HepG2 (cell line): ENCODE data around the gene SENP7.

Experiments used
- MED8 ChIP-seq: sonication (generic); formaldehyde crosslinking; IDR thresholded peaks from 2 replicates; pipeline ENCODE4 v1.8.1; 2023; ENCODE audit warnings: mild to moderate bottlenecking, missing genetic modification reagents; ENCODE audit not compliant: insufficient replicate concordance
- SP2 ChIP-seq: sonication (generic); formaldehyde crosslinking; IDR thresholded peaks from 2 replicates; pipeline ENCODE4 v1.5.1; 2020; ENCODE audit warnings: mild to moderate bottlenecking, missing genetic modification reagents
- SUZ12 ChIP-seq: fragments of 150-350 bp; IDR thresholded peaks from 2 replicates; pipeline ENCODE4 v1.6.1; 2014; ENCODE audit warnings: low read depth, low read length
- ZSCAN22 ChIP-seq: sonication (generic); formaldehyde crosslinking; IDR thresholded peaks from 2 replicates; pipeline ENCODE4 v1.4.0; 2020; ENCODE audit warnings: mild to moderate bottlenecking, missing genetic modification reagents
- TF ChIP-seq, protein P1 (sequence below): sonication (generic); formaldehyde crosslinking; IDR thresholded peaks from 2 replicates; pipeline ENCODE4 v1.5.0; 2020; ENCODE audit warnings: mild to moderate bottlenecking, missing genetic modification reagents, moderate library complexity

DNA sequence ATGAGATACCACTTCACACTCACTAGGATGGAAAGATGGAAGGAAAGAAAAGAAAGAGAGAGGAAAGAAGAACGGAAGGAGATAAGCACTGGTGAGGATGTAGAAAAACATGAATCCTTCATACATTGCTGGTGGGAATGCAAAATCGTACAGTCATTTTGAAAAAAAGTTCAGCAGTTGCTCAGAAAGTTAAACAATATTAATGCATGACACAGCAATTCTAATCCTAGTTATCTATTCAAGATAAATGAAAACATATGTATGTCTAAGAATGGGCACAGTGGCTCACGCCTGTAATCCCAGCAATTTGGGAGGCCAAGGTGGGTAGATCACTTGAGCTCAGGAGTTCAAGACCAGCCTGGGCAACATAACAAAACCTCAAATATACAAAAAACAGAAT, 59.1 kb downstream of the SENP7 start:
- TF ChIP-seq ZSCAN22 (CRISPR knock-in tag): no peak
- no peak for TF ChIP-seq MED8 (CRISPR knock-in tag)
- TF ChIP-seq SUZ12: no peak
- no peak for TF ChIP-seq SP2 (CRISPR knock-in tag)
- TF ChIP-seq, protein P1, sequence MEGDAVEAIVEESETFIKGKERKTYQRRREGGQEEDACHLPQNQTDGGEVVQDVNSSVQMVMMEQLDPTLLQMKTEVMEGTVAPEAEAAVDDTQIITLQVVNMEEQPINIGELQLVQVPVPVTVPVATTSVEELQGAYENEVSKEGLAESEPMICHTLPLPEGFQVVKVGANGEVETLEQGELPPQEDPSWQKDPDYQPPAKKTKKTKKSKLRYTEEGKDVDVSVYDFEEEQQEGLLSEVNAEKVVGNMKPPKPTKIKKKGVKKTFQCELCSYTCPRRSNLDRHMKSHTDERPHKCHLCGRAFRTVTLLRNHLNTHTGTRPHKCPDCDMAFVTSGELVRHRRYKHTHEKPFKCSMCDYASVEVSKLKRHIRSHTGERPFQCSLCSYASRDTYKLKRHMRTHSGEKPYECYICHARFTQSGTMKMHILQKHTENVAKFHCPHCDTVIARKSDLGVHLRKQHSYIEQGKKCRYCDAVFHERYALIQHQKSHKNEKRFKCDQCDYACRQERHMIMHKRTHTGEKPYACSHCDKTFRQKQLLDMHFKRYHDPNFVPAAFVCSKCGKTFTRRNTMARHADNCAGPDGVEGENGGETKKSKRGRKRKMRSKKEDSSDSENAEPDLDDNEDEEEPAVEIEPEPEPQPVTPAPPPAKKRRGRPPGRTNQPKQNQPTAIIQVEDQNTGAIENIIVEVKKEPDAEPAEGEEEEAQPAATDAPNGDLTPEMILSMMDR (CRISPR knock-in tag): no peak
